ENCODE measurements around the gene FAM184A. TPM values are rescaled to one million over a fixed set of nuclear protein-coding genes. Genes with fewer than 3 reads are reported as not detected.

Gene FAM184A
- total RNA-seq, 1 experiment from 2014 or later: 0.97 TPM

DNA sequence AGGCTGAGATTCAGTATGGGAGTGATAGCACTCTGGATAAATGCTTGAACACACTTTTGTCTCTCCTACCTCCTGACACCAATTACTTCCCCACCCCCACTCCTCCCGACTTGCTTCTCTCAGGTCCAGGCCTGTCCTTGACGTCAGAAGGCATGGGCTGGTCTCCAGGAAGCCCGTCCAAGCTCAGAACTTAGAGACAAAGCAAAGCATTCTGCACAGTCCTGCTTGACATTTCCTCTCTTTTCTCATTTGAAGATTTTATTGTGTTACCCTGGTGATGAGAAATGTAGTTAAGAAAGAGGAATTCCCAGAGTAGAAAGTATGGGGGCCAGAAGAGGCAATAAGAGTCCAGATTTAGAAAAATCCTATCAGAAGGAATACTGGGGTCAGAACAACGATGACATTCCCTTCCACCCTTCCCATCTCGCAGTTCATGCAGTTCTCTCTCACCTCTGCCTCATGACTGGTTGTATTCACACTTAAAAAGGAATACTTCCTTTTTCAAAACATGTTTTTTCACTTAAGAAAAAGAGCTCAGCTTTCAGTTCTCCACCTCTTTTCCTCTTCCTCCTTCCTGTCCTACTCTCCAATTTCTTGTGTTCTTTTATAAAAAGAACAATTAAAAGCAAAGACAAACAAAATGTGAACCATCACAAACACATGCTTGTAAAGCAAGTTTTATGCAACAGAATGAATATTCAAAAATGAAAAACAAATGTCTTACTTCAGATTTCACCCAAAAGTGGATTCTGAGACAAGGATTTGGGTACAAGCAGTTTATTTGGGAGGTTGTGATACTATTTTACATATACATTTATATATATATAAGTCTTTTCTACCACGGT is 18.5 kb upstream of the FAM184A start:
- H3K27ac ChIP-seq (ENCODE audit: low read depth, low read length, poor library complexity, severe bottlenecking): no peak overlapping the region
- H3K4me1 ChIP-seq (ENCODE audit: insufficient read depth, low read length, poor library complexity, severe bottlenecking): no peaks in the 10 kb centered on the region
- no TSS peak for BruUV-seq (replicated peaks)
- H3K36me3 ChIP-seq (ENCODE audit: insufficient read depth, low read length, poor library complexity, severe bottlenecking): no peaks in the 10 kb centered on the region
- no peak overlapping the region for H3K4me3 ChIP-seq (ENCODE audit: low read depth, low read length, poor library complexity, severe bottlenecking)
- TF ChIP-seq EZH2 (IDR thresholded peaks at IDR 0.05; ENCODE audit: borderline replicate concordance, low read depth, low read length, poor library complexity, severe bottlenecking): no peak
- TF ChIP-seq, protein P1, sequence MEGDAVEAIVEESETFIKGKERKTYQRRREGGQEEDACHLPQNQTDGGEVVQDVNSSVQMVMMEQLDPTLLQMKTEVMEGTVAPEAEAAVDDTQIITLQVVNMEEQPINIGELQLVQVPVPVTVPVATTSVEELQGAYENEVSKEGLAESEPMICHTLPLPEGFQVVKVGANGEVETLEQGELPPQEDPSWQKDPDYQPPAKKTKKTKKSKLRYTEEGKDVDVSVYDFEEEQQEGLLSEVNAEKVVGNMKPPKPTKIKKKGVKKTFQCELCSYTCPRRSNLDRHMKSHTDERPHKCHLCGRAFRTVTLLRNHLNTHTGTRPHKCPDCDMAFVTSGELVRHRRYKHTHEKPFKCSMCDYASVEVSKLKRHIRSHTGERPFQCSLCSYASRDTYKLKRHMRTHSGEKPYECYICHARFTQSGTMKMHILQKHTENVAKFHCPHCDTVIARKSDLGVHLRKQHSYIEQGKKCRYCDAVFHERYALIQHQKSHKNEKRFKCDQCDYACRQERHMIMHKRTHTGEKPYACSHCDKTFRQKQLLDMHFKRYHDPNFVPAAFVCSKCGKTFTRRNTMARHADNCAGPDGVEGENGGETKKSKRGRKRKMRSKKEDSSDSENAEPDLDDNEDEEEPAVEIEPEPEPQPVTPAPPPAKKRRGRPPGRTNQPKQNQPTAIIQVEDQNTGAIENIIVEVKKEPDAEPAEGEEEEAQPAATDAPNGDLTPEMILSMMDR (conservative IDR thresholded peaks at IDR 0.05; ENCODE audit: low read depth, low read length): no peak
- CTCF ChIA-PET: no interaction called here
- no peaks in the 10 kb centered on the region for H3K9me3 ChIP-seq (ENCODE audit: low read depth, low read length, poor library complexity, severe bottlenecking)
- intact Hi-C loops (cut with micrococcal nuclease; ENCODE audit: unreplicated experiment): no loop called here
- POLR2A ChIA-PET (ENCODE audit: low non-redundant PET): no interaction called here
- no peaks in the 10 kb centered on the region for H3K27me3 ChIP-seq (replicated peaks; ENCODE audit: insufficient read depth, low read depth, low read length, poor library complexity)
- peak; percentile 12 for DNase-seq (ENCODE audit: low spot score)

DNA sequence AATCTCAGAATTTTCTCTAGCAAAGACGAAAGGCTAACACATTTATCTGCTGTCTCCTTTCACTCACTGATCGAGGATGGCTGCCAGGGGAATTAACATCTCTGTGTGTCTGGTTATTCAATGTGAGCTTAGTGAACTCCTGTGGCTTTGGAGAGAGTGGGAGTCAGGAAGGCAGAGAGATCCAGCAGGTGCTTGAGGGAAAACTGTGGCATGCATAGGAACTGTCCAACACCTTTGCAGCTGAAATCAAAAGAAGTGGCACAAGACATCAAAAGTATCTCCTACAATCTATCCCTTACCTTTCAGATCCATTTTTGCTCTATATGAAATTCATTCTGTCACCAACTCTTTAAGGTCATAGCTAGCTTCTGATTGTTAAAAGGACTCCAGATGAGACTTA is 11.8 kb upstream of the FAM184A start:
- no peak for DNase-seq (ENCODE audit: low spot score)
- H3K9me3 ChIP-seq (ENCODE audit: low read depth, low read length, poor library complexity, severe bottlenecking): no peaks in the 10 kb centered on the region
- H3K27me3 ChIP-seq (replicated peaks; ENCODE audit: insufficient read depth, low read depth, low read length, poor library complexity): peaks cover 4% of the 10 kb centered on the region
- H3K27ac ChIP-seq (ENCODE audit: low read depth, low read length, poor library complexity, severe bottlenecking): no peak overlapping the region
- no peaks in the 10 kb centered on the region for H3K36me3 ChIP-seq (ENCODE audit: insufficient read depth, low read length, poor library complexity, severe bottlenecking)
- intact Hi-C loops (cut with micrococcal nuclease; ENCODE audit: unreplicated experiment): no loop called here
- BruUV-seq (replicated peaks): no TSS peak
- TF ChIP-seq EZH2 (IDR thresholded peaks at IDR 0.05; ENCODE audit: borderline replicate concordance, low read depth, low read length, poor library complexity, severe bottlenecking): no peak
- TF ChIP-seq, protein P1 (conservative IDR thresholded peaks at IDR 0.05; ENCODE audit: low read depth, low read length): no peak
- H3K4me1 ChIP-seq (ENCODE audit: insufficient read depth, low read length, poor library complexity, severe bottlenecking): no peaks in the 10 kb centered on the region
- ChIA-PET CTCF (no interaction called here), POLR2A (ENCODE audit: low non-redundant PET) (no interaction called here)
- H3K4me3 ChIP-seq (ENCODE audit: low read depth, low read length, poor library complexity, severe bottlenecking): no peak overlapping the region

DNA sequence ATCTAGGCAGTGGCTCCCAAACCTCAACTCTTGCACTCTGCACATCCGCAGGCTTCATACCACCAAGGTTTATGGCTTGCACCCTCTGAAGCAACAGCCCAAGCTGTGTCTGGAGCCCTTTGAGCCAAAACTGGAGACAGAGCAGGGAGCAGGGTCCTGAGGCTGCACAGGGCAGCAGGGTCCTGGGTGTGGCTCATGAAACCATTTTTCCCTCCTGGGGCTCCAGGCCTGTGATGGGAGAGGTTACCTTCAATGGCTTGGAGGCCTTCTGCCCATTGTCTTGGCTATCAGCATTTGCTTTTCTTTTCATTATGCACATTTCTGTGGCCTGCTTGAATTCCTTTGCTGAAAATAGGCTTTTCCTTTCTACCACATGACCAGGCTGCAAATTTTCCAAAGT is 6.3 kb upstream of the FAM184A start:
- CTCF ChIA-PET: no interaction called here
- no peaks in the 10 kb centered on the region for H3K36me3 ChIP-seq (ENCODE audit: insufficient read depth, low read length, poor library complexity, severe bottlenecking)
- H3K9me3 ChIP-seq (ENCODE audit: low read depth, low read length, poor library complexity, severe bottlenecking): no peaks in the 10 kb centered on the region
- POLR2A ChIA-PET (ENCODE audit: low non-redundant PET): no interaction called here
- BruUV-seq (replicated peaks): no TSS peak
- H3K4me1 ChIP-seq (ENCODE audit: insufficient read depth, low read length, poor library complexity, severe bottlenecking): no peaks in the 10 kb centered on the region
- peaks cover 3% of the 10 kb centered on the region for H3K27me3 ChIP-seq (replicated peaks; ENCODE audit: insufficient read depth, low read depth, low read length, poor library complexity)
- TF ChIP-seq EZH2 (IDR thresholded peaks at IDR 0.05; ENCODE audit: borderline replicate concordance, low read depth, low read length, poor library complexity, severe bottlenecking): no peak
- TF ChIP-seq, protein P1 (conservative IDR thresholded peaks at IDR 0.05; ENCODE audit: low read depth, low read length): no peak
- no peak for DNase-seq (ENCODE audit: low spot score)
- intact Hi-C loops (cut with micrococcal nuclease; ENCODE audit: unreplicated experiment): no loop called here
- H3K4me3 ChIP-seq (ENCODE audit: low read depth, low read length, poor library complexity, severe bottlenecking): no peak overlapping the region
- H3K27ac ChIP-seq (ENCODE audit: low read depth, low read length, poor library complexity, severe bottlenecking): no peak overlapping the region
